GM18502 (cell line): ENCODE measurements around the gene EEF2K.
"Not testable (repeated sequence)": the region's sequence is repeated elsewhere in the genome, so short reads cannot be mapped to it uniquely, and the experiment has no call there.

Source experiments
- ATAC-seq: cut with Tn5 transposase; IDR thresholded peaks from one replicate; pipeline ENCODE4 v1.9.1; 2021; ENCODE audit warnings: mild to moderate bottlenecking; ENCODE audit not compliant: unreplicated experiment, poor library complexity

The EEF2K gene

GRCh38 chr16:22207715-22208360 lies 1.8 kb downstream of the EEF2K start:
- ATAC-seq: no peak

GRCh38 chr16:22210285-22210684 lies 4.2 kb downstream of the EEF2K start:
- ATAC-seq: no peak

- ATAC-seq: no peak
Measured at GRCh38 chr16:22210854-22211253, 4.8 kb downstream of the EEF2K start.

GRCh38 chr16:22213236-22213635 lies 7.2 kb downstream of the EEF2K start:
- no peak for ATAC-seq

- no peak for ATAC-seq
Measured at GRCh38 chr16:22213801-22214200, 7.7 kb downstream of the EEF2K start.

- ATAC-seq: no peak
Measured at GRCh38 chr16:22214402-22214801, 8.3 kb downstream of the EEF2K start.

- no peak for ATAC-seq
Measured at GRCh38 chr16:22214889-22215288, 8.8 kb downstream of the EEF2K start.

GRCh38 chr16:22216191-22216831 lies 10.2 kb downstream of the EEF2K start:
- no peak for ATAC-seq

- not testable (repeated sequence) for ATAC-seq
Measured at GRCh38 chr16:22216832-22217225, 10.8 kb downstream of the EEF2K start.

- ATAC-seq: peak; percentile 92
Measured at GRCh38 chr16:22217890-22218730, 12.0 kb downstream of the EEF2K start.

GRCh38 chr16:22219389-22220068 lies 13.5 kb downstream of the EEF2K start:
- no peak for ATAC-seq

- no peak for ATAC-seq
Measured at GRCh38 chr16:22220069-22220440, 14.0 kb downstream of the EEF2K start.

GRCh38 chr16:22220714-22221113 lies 14.6 kb downstream of the EEF2K start:
- no peak for ATAC-seq

- ATAC-seq: no peak
Measured at GRCh38 chr16:22222006-22222405, 15.9 kb downstream of the EEF2K start.

GRCh38 chr16:22222998-22223397 lies 16.9 kb downstream of the EEF2K start:
- ATAC-seq: no peak

GRCh38 chr16:22225060-22225459 lies 19.0 kb downstream of the EEF2K start:
- ATAC-seq: no peak

GRCh38 chr16:22229889-22230288 lies 23.8 kb downstream of the EEF2K start:
- ATAC-seq: no peak

GRCh38 chr16:22232277-22233036 lies 26.4 kb downstream of the EEF2K start:
- no peak for ATAC-seq

- ATAC-seq: no peak
Measured at GRCh38 chr16:22233037-22233372, 26.9 kb downstream of the EEF2K start.
